K562 (cell line): ENCODE results near the gene SCN7A. TPM values are rescaled to one million over a fixed set of nuclear protein-coding genes. Genes with fewer than 3 reads are reported as not detected.
A peak's percentile ranks its signal among the peaks of the same experiment; 100 is the strongest.

Source experiments
- ARID3A ChIP-seq: IDR thresholded peaks from 2 replicates; pipeline ENCODE4 v1.6.1; 2012; ENCODE audit warnings: low read depth, low read length, improper control_type of control experiment, borderline replicate concordance
- BHLHE40 ChIP-seq: IDR thresholded peaks from 2 replicates; pipeline ENCODE4 v1.6.1; 2011; ENCODE audit warnings: low read length, improper control_type of control experiment
- CHCHD3 ChIP-seq: fragments of 250-450 bp; sonication (Bioruptor Pico); IDR thresholded peaks from 2 replicates; pipeline ENCODE4 v2.1.2; 2022; ENCODE audit warnings: mild to moderate bottlenecking
- EZH2 ChIP-seq: IDR thresholded peaks from 2 replicates; pipeline ENCODE4 v1.6.1; 2012; ENCODE audit warnings: low read depth, mild to moderate bottlenecking, inconsistent platforms, low read length, borderline replicate concordance
- JUND ChIP-seq, 2 experiments: IDR thresholded peaks; 2 replicates in 1 of 2; 3 replicates in 1 of 2; pipeline ENCODE4 v1.6.1; 2011; ENCODE audit warnings: borderline replicate concordance in 2 of 2, low read depth in 2 of 2, low read length in 2 of 2, improper control_type of control experiment in 1 of 2, missing biosample characterization in 1 of 2, missing genetic modification characterization in 1 of 2, missing genetic modification reagents in 1 of 2
- KDM4B ChIP-seq, 2 experiments: fragments of 450-650 bp in 1 of 2; sonication (generic) in 1 of 2; IDR thresholded peaks; 2 replicates each; pipeline ENCODE4 v1.6.1; 2016 to 2017; ENCODE audit warnings: borderline replicate concordance in 2 of 2, antibody characterized with exemption in 1 of 2, low read depth in 1 of 2, mild to moderate bottlenecking in 1 of 2
- MIER1 ChIP-seq: fragments of 450-650 bp; IDR thresholded peaks from 2 replicates; pipeline ENCODE4 v1.6.1; 2016; ENCODE audit warnings: antibody characterized with exemption, mild to moderate bottlenecking, low read depth
- SAFB2 ChIP-seq: fragments of 200-400 bp; formaldehyde crosslinking; IDR thresholded peaks from 2 replicates; pipeline ENCODE4 v1.6.1; 2018; ENCODE audit warnings: borderline replicate concordance, low read length, low read depth, moderate library complexity; ENCODE audit not compliant: severe bottlenecking
- SIRT6 ChIP-seq: IDR thresholded peaks from one replicate; pipeline ENCODE4 v1.6.1; 2012; ENCODE audit warnings: low read depth, mild to moderate bottlenecking, control low read depth, inconsistent platforms, low read length, moderate library complexity
- polyA plus RNA-seq, 8 experiments: library from polyadenylated mRNA; depleted of rRNA in 4 of 8; stranded (reverse) in 5 of 8; unstranded in 3 of 8; fragments of >200 nt; fragmentation: Nextera tagmentation in 2 of 8; fragmentation: Illumina TruSeq in 1 of 8; extraction: Ambion mirVana in 2 of 8; extraction: Trizol in 1 of 8; gene quantifications; 2 replicates each; pipeline versions ENCODE4 v1.2.1 to v1.2.3, GENCODE V29; 2011 to 2014; ENCODE audit warnings: inconsistent platforms in 1 of 8, missing spikeins in 1 of 8
- total RNA-seq, 7 experiments: library from RNA; depleted of rRNA in 6 of 7; stranded (reverse); fragments of >200 nt in 6 of 7; fragmentation: Illumina TruSeq in 2 of 7; extraction: Trizol in 2 of 7; gene quantifications; 2 replicates each; pipeline versions ENCODE4 v1.2.1 to v1.2.3, GENCODE V29; 2011 to 2021; ENCODE audit warnings: low replicate concordance in 1 of 7
- TF ChIP-seq, protein P1 (sequence below): fragments of 250-450 bp; sonication (Bioruptor Pico); IDR thresholded peaks from 2 replicates; pipeline ENCODE4 v1.4.0; 2020
- TF ChIP-seq, protein P2 (sequence below), 2 experiments: fragments of 450-650 bp; formaldehyde crosslinking in 1 of 2; IDR thresholded peaks; 2 replicates each; pipeline versions ENCODE4 v1.4.0 to v1.6.1; 2014 to 2020; ENCODE audit warnings: mild to moderate bottlenecking in 2 of 2, borderline replicate concordance in 1 of 2, low read depth in 1 of 2

Gene SCN7A
- total and polyA plus RNA-seq, 9 of the 15 experiments (the other 6 are each of a cell fraction or from before 2014, with no cell fraction given), result under 0.01 to 0.05 (median 0.03) TPM; not detected in 3

DNA sequence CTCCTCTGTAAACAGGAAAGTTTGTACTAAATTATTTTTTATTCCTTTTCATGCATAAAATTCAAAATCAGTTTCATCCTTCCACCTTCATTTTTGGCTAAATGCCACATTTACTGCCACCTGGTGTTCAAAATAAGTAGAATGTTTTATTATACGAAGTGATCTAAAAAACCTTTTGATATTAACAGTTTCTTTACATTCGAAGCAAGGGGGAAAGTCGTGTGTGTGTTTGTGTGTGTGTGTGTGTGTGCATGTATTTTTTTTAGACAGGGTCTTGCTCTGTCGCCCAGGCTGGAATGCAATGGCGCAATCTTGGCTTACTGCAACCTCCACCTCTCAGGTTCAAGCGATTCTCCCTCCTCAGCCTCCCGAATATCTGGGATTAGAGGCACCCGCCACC lies 109.3 kb downstream of the SCN7A start (continued):
- 0 out of 2 replicates have a peak, but pooled peaks have one; percentile 11 for TF ChIP-seq MIER1
- no peak for TF ChIP-seq KDM4B (IDR thresholded peaks at IDR 0.05; ENCODE audit: borderline replicate concordance in 2 of 2, low read depth in 1 of 2)
- TF ChIP-seq, protein P1, sequence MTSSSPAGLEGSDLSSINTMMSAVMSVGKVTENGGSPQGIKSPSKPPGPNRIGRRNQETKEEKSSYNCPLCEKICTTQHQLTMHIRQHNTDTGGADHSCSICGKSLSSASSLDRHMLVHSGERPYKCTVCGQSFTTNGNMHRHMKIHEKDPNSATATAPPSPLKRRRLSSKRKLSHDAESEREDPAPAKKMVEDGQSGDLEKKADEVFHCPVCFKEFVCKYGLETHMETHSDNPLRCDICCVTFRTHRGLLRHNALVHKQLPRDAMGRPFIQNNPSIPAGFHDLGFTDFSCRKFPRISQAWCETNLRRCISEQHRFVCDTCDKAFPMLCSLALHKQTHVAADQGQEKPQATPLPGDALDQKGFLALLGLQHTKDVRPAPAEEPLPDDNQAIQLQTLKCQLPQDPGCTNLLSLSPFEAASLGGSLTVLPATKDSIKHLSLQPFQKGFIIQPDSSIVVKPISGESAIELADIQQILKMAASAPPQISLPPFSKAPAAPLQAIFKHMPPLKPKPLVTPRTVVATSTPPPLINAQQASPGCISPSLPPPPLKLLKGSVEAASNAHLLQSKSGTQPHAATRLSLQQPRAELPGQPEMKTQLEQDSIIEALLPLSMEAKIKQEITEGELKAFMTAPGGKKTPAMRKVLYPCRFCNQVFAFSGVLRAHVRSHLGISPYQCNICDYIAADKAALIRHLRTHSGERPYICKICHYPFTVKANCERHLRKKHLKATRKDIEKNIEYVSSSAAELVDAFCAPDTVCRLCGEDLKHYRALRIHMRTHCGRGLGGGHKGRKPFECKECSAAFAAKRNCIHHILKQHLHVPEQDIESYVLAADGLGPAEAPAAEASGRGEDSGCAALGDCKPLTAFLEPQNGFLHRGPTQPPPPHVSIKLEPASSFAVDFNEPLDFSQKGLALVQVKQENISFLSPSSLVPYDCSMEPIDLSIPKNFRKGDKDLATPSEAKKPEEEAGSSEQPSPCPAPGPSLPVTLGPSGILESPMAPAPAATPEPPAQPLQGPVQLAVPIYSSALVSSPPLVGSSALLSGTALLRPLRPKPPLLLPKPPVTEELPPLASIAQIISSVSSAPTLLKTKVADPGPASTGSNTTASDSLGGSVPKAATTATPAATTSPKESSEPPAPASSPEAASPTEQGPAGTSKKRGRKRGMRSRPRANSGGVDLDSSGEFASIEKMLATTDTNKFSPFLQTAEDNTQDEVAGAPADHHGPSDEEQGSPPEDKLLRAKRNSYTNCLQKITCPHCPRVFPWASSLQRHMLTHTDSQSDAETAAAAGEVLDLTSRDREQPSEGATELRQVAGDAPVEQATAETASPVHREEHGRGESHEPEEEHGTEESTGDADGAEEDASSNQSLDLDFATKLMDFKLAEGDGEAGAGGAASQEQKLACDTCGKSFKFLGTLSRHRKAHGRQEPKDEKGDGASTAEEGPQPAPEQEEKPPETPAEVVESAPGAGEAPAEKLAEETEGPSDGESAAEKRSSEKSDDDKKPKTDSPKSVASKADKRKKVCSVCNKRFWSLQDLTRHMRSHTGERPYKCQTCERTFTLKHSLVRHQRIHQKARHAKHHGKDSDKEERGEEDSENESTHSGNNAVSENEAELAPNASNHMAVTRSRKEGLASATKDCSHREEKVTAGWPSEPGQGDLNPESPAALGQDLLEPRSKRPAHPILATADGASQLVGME (CRISPR knock-in tag), result no peak
- no peak for TF ChIP-seq CHCHD3 (CRISPR knock-in tag)
- TF ChIP-seq SIRT6, result no peak
- TF ChIP-seq SAFB2, result no peak
- 0 out of 2 replicates have a peak, but pooled peaks have one; percentile 64 for TF ChIP-seq ARID3A
- TF ChIP-seq, protein P2, sequence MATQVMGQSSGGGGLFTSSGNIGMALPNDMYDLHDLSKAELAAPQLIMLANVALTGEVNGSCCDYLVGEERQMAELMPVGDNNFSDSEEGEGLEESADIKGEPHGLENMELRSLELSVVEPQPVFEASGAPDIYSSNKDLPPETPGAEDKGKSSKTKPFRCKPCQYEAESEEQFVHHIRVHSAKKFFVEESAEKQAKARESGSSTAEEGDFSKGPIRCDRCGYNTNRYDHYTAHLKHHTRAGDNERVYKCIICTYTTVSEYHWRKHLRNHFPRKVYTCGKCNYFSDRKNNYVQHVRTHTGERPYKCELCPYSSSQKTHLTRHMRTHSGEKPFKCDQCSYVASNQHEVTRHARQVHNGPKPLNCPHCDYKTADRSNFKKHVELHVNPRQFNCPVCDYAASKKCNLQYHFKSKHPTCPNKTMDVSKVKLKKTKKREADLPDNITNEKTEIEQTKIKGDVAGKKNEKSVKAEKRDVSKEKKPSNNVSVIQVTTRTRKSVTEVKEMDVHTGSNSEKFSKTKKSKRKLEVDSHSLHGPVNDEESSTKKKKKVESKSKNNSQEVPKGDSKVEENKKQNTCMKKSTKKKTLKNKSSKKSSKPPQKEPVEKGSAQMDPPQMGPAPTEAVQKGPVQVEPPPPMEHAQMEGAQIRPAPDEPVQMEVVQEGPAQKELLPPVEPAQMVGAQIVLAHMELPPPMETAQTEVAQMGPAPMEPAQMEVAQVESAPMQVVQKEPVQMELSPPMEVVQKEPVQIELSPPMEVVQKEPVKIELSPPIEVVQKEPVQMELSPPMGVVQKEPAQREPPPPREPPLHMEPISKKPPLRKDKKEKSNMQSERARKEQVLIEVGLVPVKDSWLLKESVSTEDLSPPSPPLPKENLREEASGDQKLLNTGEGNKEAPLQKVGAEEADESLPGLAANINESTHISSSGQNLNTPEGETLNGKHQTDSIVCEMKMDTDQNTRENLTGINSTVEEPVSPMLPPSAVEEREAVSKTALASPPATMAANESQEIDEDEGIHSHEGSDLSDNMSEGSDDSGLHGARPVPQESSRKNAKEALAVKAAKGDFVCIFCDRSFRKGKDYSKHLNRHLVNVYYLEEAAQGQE (IDR thresholded peaks at IDR 0.05; ENCODE audit: borderline replicate concordance), result peak; percentile 52; the same call in 1 of the 2 replicates
- TF ChIP-seq, protein P2 (CRISPR knock-in tag; IDR thresholded peaks at IDR 0.05; ENCODE audit: low read depth), result no peak
- TF ChIP-seq EZH2, result no peak
- no peak for TF ChIP-seq BHLHE40
- no peak for TF ChIP-seq JUND (IDR thresholded peaks at IDR 0.05; ENCODE audit: borderline replicate concordance, low read depth, low read length)
- TF ChIP-seq JUND (tag; IDR thresholded peaks at IDR 0.05; ENCODE audit: borderline replicate concordance, low read depth, low read length), result no peak
